MM.1S (cell line): ENCODE measurements around the gene ZG16B.
A peak's percentile ranks its signal among the peaks of the same experiment; 100 is the strongest.

ENCODE experiments used
- DNase-seq: peaks from one replicate; pipeline ENCODE4 v3.0.0-alpha.2; 2015
- H2AFZ ChIP-seq: fragments of 300-600 bp; sonication (generic); 2 replicates; pipeline ENCODE4 v1.6.0; 2016; ENCODE audit warnings: antibody characterized with exemption, low read length
- H3F3A ChIP-seq: fragments of 300-600 bp; sonication (generic); 2 replicates; pipeline ENCODE4 v1.6.1; 2016; ENCODE audit warnings: mild to moderate bottlenecking, antibody characterized with exemption, low read length, moderate library complexity, mixed read lengths; ENCODE audit not compliant: insufficient read depth
- H3K27ac ChIP-seq: fragments of 300-600 bp; sonication (generic); 2 replicates; pipeline ENCODE4 v1.5.1; 2016; ENCODE audit warnings: mild to moderate bottlenecking, low read length
- H3K27me3 ChIP-seq: fragments of 300-600 bp; sonication (generic); replicated peaks from 2 replicates; pipeline ENCODE4 v1.6.0; 2016; ENCODE audit warnings: low read length; ENCODE audit not compliant: insufficient read depth
- H3K36me3 ChIP-seq: fragments of 300-600 bp; sonication (generic); replicated peaks from 2 replicates; pipeline ENCODE4 v1.6.1; 2016; ENCODE audit warnings: mild to moderate bottlenecking, low read length, mixed read lengths; ENCODE audit not compliant: insufficient read depth
- H3K4me1 ChIP-seq: fragments of 300-600 bp; sonication (generic); 2 replicates; pipeline ENCODE4 v1.6.1; 2016; ENCODE audit warnings: low read length, mixed read lengths
- H3K4me2 ChIP-seq: fragments of 300-600 bp; sonication (generic); 2 replicates; pipeline ENCODE4 v1.6.0; 2016; ENCODE audit warnings: low read depth, low read length
- H3K4me3 ChIP-seq: fragments of 300-600 bp; sonication (generic); 2 replicates; pipeline ENCODE4 v1.5.1; 2016; ENCODE audit warnings: low read length, mixed read lengths
- H3K79me2 ChIP-seq: fragments of 300-600 bp; sonication (generic); 2 replicates; pipeline ENCODE4 v1.6.1; 2016; ENCODE audit warnings: mixed run types, low read length, mixed read lengths
- H3K9ac ChIP-seq: fragments of 300-600 bp; sonication (generic); 2 replicates; pipeline ENCODE4 v1.6.1; 2016; ENCODE audit warnings: low read length, mixed read lengths
- H3K9me2 ChIP-seq: fragments of 300-600 bp; sonication (generic); replicated peaks from 2 replicates; pipeline ENCODE4 v1.6.1; 2016; ENCODE audit warnings: mild to moderate bottlenecking, low read length, mixed read lengths; ENCODE audit not compliant: insufficient read depth
- H3K9me3 ChIP-seq: fragments of 300-600 bp; sonication (generic); replicated peaks from 2 replicates; pipeline ENCODE4 v1.6.1; 2016; ENCODE audit warnings: mild to moderate bottlenecking, low read length, mixed read lengths; ENCODE audit not compliant: insufficient read depth
- H4K20me1 ChIP-seq: fragments of 300-600 bp; sonication (generic); 2 replicates; pipeline ENCODE4 v1.6.1; 2016; ENCODE audit warnings: mild to moderate bottlenecking, low read length, moderate library complexity, mixed read lengths; ENCODE audit not compliant: insufficient read depth
- CTCF ChIP-seq: fragments of 300-600 bp; sonication (generic); IDR thresholded peaks from 2 replicates; pipeline ENCODE4 v1.5.1; 2016; ENCODE audit warnings: antibody characterized with exemption, low read length, mixed read lengths
- EZH2 ChIP-seq: fragments of 300-600 bp; sonication (generic); optimal IDR thresholded peaks from 2 replicates; pipeline ENCODE3; 2017; ENCODE audit warnings: low read depth, mild to moderate bottlenecking, antibody characterized with exemption, low read length, mixed read lengths
- EZH2phosphoT487 ChIP-seq: fragments of 300-600 bp; sonication (generic); IDR thresholded peaks from 2 replicates; pipeline ENCODE4 v1.6.1; 2018; ENCODE audit warnings: antibody characterized with exemption, low read length

Gene ZG16B

GRCh38 chr16:2784358-2785100 is 45.6 kb upstream of the ZG16B start:
- Histone ChIP-seq H3K36me3 (no peaks in the 10 kb centered on the region), H3K4me3 (no peak overlapping the region), H4K20me1 (no peaks in the 10 kb centered on the region), H3F3A (no peaks in the 10 kb centered on the region), H3K4me2 (no peak overlapping the region), H3K9me3 (no peaks in the 10 kb centered on the region), H3K9me2 (no peaks in the 10 kb centered on the region), H3K9ac (no peak overlapping the region), H3K79me2 (no peaks in the 10 kb centered on the region), H2AFZ (no peak overlapping the region), H3K27ac (no peak overlapping the region), H3K27me3 (peaks cover 48% of the 10 kb centered on the region), H3K4me1 (no peaks in the 10 kb centered on the region)
- TF ChIP-seq CTCF (no peak), EZH2 (no peak), EZH2phosphoT487 (no peak)
- DNase-seq: no peak

- H3K36me3 ChIP-seq: no peaks in the 10 kb centered on the region
- no peak overlapping the region for H3K9ac ChIP-seq
- TF ChIP-seq CTCF: 0 out of 2 replicates have a peak, but pooled peaks have one; percentile 12
- TF ChIP-seq EZH2phosphoT487: no peak
- peak overlapping the region; percentile 9; the same call in 1 of the 2 replicates for H3K4me2 ChIP-seq
- H3K9me2 ChIP-seq: no peaks in the 10 kb centered on the region
- H3K4me3 ChIP-seq: no peak overlapping the region
- no peaks in the 10 kb centered on the region for H3F3A ChIP-seq
- no peaks in the 10 kb centered on the region for H3K9me3 ChIP-seq
- no peaks in the 10 kb centered on the region for H3K4me1 ChIP-seq
- no peak overlapping the region for H3K27ac ChIP-seq
- no peak overlapping the region for H2AFZ ChIP-seq
- no peak for DNase-seq
- H4K20me1 ChIP-seq: no peaks in the 10 kb centered on the region
- H3K27me3 ChIP-seq: peaks cover 56% of the 10 kb centered on the region
- H3K79me2 ChIP-seq: no peaks in the 10 kb centered on the region
Observed at GRCh38 chr16:2785101-2785991, 44.8 kb upstream of the ZG16B start.

GRCh38 chr16:2786061-2786825 is 43.9 kb upstream of the ZG16B start:
- H3K27me3 ChIP-seq: peaks cover 65% of the 10 kb centered on the region
- no peaks in the 10 kb centered on the region for H3K79me2 ChIP-seq
- no peaks in the 10 kb centered on the region for H3K36me3 ChIP-seq
- H3F3A ChIP-seq: no peaks in the 10 kb centered on the region
- no peaks in the 10 kb centered on the region for H3K4me1 ChIP-seq
- no peak overlapping the region for H3K27ac ChIP-seq
- H3K9me3 ChIP-seq: no peaks in the 10 kb centered on the region
- no peaks in the 10 kb centered on the region for H3K9me2 ChIP-seq
- H4K20me1 ChIP-seq: no peaks in the 10 kb centered on the region
- no peak overlapping the region for H3K4me3 ChIP-seq
- TF ChIP-seq EZH2phosphoT487 (no peak), CTCF (no peak), EZH2 (no peak)
- H3K9ac ChIP-seq: no peak overlapping the region
- no peak overlapping the region for H3K4me2 ChIP-seq
- no peak for DNase-seq
- H2AFZ ChIP-seq: no peak overlapping the region
